ENCODE data around the gene ICOS. TPM values are rescaled to one million over a fixed set of nuclear protein-coding genes. Genes with fewer than 3 reads are reported as not detected.

Gene ICOS
- total and polyA plus RNA-seq, 2 experiments from 2014 or later = 0.10 TPM; not detected in 1

DNA sequence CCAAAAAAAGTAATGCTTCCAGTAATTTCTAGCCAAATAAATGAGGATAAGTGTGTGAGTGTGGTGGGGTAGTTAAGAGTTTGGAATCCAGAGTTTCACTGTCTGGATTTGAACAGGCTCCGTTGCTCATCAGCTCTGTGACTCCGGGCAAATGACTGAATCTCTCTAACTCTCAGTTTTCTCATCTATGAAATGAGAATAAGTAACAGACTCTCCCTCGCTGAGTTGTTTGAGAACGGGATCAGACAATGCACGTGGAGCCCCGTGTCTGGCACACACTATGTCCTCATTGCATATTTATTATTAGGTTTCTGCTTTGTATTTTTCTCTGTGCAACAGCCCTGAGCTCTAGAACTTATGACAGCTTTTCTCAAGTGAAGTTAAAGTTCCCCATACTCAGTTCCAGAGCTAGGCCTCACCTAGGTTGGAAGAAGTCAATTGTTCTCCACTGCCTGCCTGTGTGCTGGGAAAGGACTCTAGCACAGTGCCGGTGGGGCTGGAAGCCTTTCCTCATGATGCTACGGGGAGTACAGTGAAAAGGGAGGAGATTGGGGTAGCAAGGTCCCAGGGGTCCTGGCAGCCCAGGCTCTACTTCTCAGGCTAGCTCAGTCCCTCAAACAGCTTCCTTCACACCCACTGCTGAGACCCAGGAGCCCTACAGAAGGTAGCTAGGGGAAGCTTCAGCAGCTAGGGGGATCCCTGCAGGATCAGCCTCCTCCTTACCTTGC is 1.7 kb upstream of the ICOS start:
- H4K20me1 ChIP-seq (ENCODE audit: insufficient read depth, poor library complexity, severe bottlenecking) = no peaks in the 10 kb centered on the region
- no peaks in the 10 kb centered on the region for H3K9me3 ChIP-seq (ENCODE audit: low read depth)
- no peaks in the 10 kb centered on the region for H3K79me2 ChIP-seq
- no peak overlapping the region for H2AFZ ChIP-seq
- H3K27ac ChIP-seq = peak overlapping the region; percentile 11
- H3K27me3 ChIP-seq = no peaks in the 10 kb centered on the region
- H3K9me2 ChIP-seq (replicated peaks; ENCODE audit: insufficient read depth) = no peaks in the 10 kb centered on the region
- no peak overlapping the region for H3K4me2 ChIP-seq
- DNase-seq (ENCODE audit: low spot score) = no peak
- H3K36me3 ChIP-seq (replicated peaks; ENCODE audit: insufficient read depth, low read depth) = no peaks in the 10 kb centered on the region
- H3K4me3 ChIP-seq = no peak overlapping the region
- 81% methylated on average over 8 of the region's 8 CpGs for WGBS (ENCODE audit: low lambda C conversion rate, missing lambda C conversion rate)
- TF ChIP-seq, protein P1, sequence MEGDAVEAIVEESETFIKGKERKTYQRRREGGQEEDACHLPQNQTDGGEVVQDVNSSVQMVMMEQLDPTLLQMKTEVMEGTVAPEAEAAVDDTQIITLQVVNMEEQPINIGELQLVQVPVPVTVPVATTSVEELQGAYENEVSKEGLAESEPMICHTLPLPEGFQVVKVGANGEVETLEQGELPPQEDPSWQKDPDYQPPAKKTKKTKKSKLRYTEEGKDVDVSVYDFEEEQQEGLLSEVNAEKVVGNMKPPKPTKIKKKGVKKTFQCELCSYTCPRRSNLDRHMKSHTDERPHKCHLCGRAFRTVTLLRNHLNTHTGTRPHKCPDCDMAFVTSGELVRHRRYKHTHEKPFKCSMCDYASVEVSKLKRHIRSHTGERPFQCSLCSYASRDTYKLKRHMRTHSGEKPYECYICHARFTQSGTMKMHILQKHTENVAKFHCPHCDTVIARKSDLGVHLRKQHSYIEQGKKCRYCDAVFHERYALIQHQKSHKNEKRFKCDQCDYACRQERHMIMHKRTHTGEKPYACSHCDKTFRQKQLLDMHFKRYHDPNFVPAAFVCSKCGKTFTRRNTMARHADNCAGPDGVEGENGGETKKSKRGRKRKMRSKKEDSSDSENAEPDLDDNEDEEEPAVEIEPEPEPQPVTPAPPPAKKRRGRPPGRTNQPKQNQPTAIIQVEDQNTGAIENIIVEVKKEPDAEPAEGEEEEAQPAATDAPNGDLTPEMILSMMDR (IDR thresholded peaks at IDR 0.05; ENCODE audit: poor library complexity) = no peak
- TF ChIP-seq EZH2phosphoT487 (IDR thresholded peaks at IDR 0.05; ENCODE audit: low read depth, severe bottlenecking, unreplicated experiment) = no peak
- no peak for TF ChIP-seq EZH2 (IDR thresholded peaks at IDR 0.05; ENCODE audit: borderline replicate concordance)
- H3K4me1 ChIP-seq (ENCODE audit: insufficient read depth) = no peaks in the 10 kb centered on the region

DNA sequence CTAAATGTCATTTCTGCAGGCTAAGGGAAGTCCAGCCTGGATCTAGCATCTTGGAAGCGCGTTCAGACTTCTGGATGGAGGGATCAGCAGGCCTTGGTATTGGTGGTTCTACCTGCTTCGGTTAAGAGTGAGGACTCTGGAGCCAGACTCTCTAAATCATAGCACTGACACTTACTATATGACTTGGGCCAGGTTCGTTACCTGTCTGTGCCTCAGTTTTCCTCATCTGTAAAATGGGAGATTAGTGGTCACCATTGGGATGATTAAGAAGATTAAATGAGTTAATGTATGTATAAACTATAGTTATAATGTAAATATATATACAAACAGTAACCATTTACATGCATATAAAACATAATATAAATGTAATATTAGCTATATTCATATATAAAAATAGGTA is 995 bp upstream of the ICOS start:
- Histone ChIP-seq H3K4me3 (no peak overlapping the region), H3K27ac (no peak overlapping the region), H3K4me1 (ENCODE audit: insufficient read depth) (no peaks in the 10 kb centered on the region), H3K36me3 (replicated peaks; ENCODE audit: insufficient read depth, low read depth) (no peaks in the 10 kb centered on the region), H3K4me2 (no peak overlapping the region), H4K20me1 (ENCODE audit: insufficient read depth, poor library complexity, severe bottlenecking) (no peaks in the 10 kb centered on the region), H2AFZ (no peak overlapping the region), H3K9me3 (ENCODE audit: low read depth) (no peaks in the 10 kb centered on the region), H3K79me2 (no peaks in the 10 kb centered on the region), H3K27me3 (no peaks in the 10 kb centered on the region), H3K9me2 (replicated peaks; ENCODE audit: insufficient read depth) (no peaks in the 10 kb centered on the region)
- DNase-seq (ENCODE audit: low spot score) = no peak
- 96% methylated on average over 4 of the region's 4 CpGs for WGBS (ENCODE audit: low lambda C conversion rate, missing lambda C conversion rate)
- TF ChIP-seq EZH2phosphoT487 (IDR thresholded peaks at IDR 0.05; ENCODE audit: low read depth, severe bottlenecking, unreplicated experiment) (no peak), EZH2 (IDR thresholded peaks at IDR 0.05; ENCODE audit: borderline replicate concordance) (no peak)
- TF ChIP-seq, protein P1 (IDR thresholded peaks at IDR 0.05; ENCODE audit: poor library complexity) = no peak

DNA sequence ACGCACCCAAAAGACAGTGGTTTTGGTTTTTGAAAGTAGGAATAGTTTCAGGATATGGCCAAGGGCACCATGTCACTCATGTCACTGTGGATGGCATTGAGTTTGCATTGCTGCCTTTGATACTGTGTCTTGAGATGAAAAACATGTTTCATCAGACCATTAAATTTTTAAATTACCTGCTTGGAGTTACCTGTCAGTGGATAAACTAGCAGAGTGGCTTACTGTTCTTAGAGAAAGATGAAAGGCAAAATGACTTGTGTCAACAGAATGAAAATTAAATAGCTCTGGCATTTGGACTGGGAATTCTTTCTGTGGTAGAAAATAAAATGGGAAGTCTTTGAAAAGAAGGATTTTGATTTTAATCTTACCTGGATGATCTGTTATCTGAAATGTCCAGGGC is 386 bp downstream of the ICOS start:
- Histone ChIP-seq H3K9me2 (replicated peaks; ENCODE audit: insufficient read depth) (no peaks in the 10 kb centered on the region), H3K27ac (no peak overlapping the region), H3K4me2 (no peak overlapping the region), H3K9me3 (ENCODE audit: low read depth) (no peaks in the 10 kb centered on the region), H3K79me2 (no peaks in the 10 kb centered on the region), H3K27me3 (no peaks in the 10 kb centered on the region), H4K20me1 (ENCODE audit: insufficient read depth, poor library complexity, severe bottlenecking) (no peaks in the 10 kb centered on the region), H3K36me3 (replicated peaks; ENCODE audit: insufficient read depth, low read depth) (no peaks in the 10 kb centered on the region), H3K4me1 (ENCODE audit: insufficient read depth) (no peaks in the 10 kb centered on the region), H3K4me3 (no peak overlapping the region), H2AFZ (no peak overlapping the region)
- TF ChIP-seq, protein P1 (IDR thresholded peaks at IDR 0.05; ENCODE audit: poor library complexity) = no peak
- no peak for TF ChIP-seq EZH2phosphoT487 (IDR thresholded peaks at IDR 0.05; ENCODE audit: low read depth, severe bottlenecking, unreplicated experiment)
- no peak for TF ChIP-seq EZH2 (IDR thresholded peaks at IDR 0.05; ENCODE audit: borderline replicate concordance)
- 100% methylated on average over 1 of the region's 1 CpG for WGBS (ENCODE audit: low lambda C conversion rate, missing lambda C conversion rate)
- no peak for DNase-seq (ENCODE audit: low spot score)

All from hepatocyte (in vitro differentiated cells).